A673 (cell line): ENCODE measurements around the gene HMGCLL1. TPM values are rescaled to one million over a fixed set of nuclear protein-coding genes. Genes with fewer than 3 reads are reported as not detected.

ENCODE experiments used
- BruUV-seq: library from RNA; stranded (reverse); fragments of 400-500 nt; replicated peaks from 2 replicates; lab custom pipeline; 2021; lab: Mats Ljungman, UMichigan
- CTCF ChIA-PET: fragments of 300-600 bp; sonication (Branson Sonifier 250); formaldehyde crosslinking; loops from one replicate; lab custom pipeline; 2022; ENCODE audit warnings: antibody characterized with exemption; lab: Charles Lee
- POLR2A ChIA-PET: fragments of 300-600 bp; sonication (Branson Sonifier 250); formaldehyde crosslinking; loops from one replicate; lab custom pipeline; 2022; ENCODE audit warnings: antibody characterized with exemption; ENCODE audit not compliant: low non-redundant PET; lab: Charles Lee
- DNase-seq: peaks from one replicate; pipeline ENCODE4 v3.0.0-alpha.2; 2015; ENCODE audit warnings: low spot score
- H3K27ac ChIP-seq: fragments of 200-600 bp; sonication (generic); 2 replicates; pipeline ENCODE4 v1.5.1; 2016; ENCODE audit warnings: mixed run types, low read depth, mild to moderate bottlenecking, mixed read lengths, antibody characterized with exemption, low read length; ENCODE audit not compliant: poor library complexity, severe bottlenecking
- H3K27me3 ChIP-seq: fragments of 200-600 bp; sonication (generic); replicated peaks from 2 replicates; pipeline ENCODE4 v1.6.1; 2017; ENCODE audit warnings: mixed run types, low read depth, mild to moderate bottlenecking, mixed read lengths, antibody characterized with exemption, low read length; ENCODE audit not compliant: insufficient read depth, poor library complexity
- H3K36me3 ChIP-seq: fragments of 200-600 bp; sonication (generic); 2 replicates; pipeline ENCODE4 v1.6.1; 2016; ENCODE audit warnings: mixed run types, mild to moderate bottlenecking, mixed read lengths, antibody characterized with exemption, low read length; ENCODE audit not compliant: insufficient read depth, poor library complexity, severe bottlenecking
- H3K4me1 ChIP-seq: fragments of 200-600 bp; sonication (generic); 2 replicates; pipeline ENCODE4 v1.6.1; 2017; ENCODE audit warnings: mixed run types, mild to moderate bottlenecking, mixed read lengths, antibody characterized with exemption, low read length; ENCODE audit not compliant: insufficient read depth, poor library complexity, severe bottlenecking
- H3K4me3 ChIP-seq: fragments of 200-600 bp; sonication (generic); 2 replicates; pipeline ENCODE4 v1.5.1; 2016; ENCODE audit warnings: low read depth, mixed run types, mild to moderate bottlenecking, mixed read lengths, low read length; ENCODE audit not compliant: poor library complexity, severe bottlenecking
- H3K9me3 ChIP-seq: fragments of 200-600 bp; sonication (generic); 2 replicates; pipeline ENCODE4 v1.6.1; 2016; ENCODE audit warnings: mixed run types, low read depth, mild to moderate bottlenecking, mixed read lengths, antibody characterized with exemption, low read length; ENCODE audit not compliant: poor library complexity, severe bottlenecking
- CTCF ChIP-seq: fragments of 300-800, 200-600 bp; sonication (generic); conservative IDR thresholded peaks from 2 replicates; pipeline ENCODE4 v1.5.1; 2017; ENCODE audit warnings: low read depth, mild to moderate bottlenecking, antibody characterized with exemption, low read length, moderate library complexity, mixed read lengths
- EZH2 ChIP-seq: fragments of 200-600 bp; sonication (generic); IDR thresholded peaks from 2 replicates; pipeline ENCODE4 v1.6.1; 2017; ENCODE audit warnings: borderline replicate concordance, low read depth, mild to moderate bottlenecking, mixed read lengths, antibody characterized with exemption, low read length; ENCODE audit not compliant: poor library complexity, severe bottlenecking
- intact Hi-C: fragments of 100-400 bp; cut with micrococcal nuclease; formaldehyde crosslinking; loops from one replicate; pipeline ENCODE4 v1.10.0; 2022; ENCODE audit not compliant: unreplicated experiment
- total RNA-seq: library from RNA; stranded (reverse); gene quantifications from 2 replicates; pipeline ENCODE4 v1.2.3, GENCODE V29; 2021

The HMGCLL1 gene
- total RNA-seq, 1 experiment from 2014 or later = not detected

DNA sequence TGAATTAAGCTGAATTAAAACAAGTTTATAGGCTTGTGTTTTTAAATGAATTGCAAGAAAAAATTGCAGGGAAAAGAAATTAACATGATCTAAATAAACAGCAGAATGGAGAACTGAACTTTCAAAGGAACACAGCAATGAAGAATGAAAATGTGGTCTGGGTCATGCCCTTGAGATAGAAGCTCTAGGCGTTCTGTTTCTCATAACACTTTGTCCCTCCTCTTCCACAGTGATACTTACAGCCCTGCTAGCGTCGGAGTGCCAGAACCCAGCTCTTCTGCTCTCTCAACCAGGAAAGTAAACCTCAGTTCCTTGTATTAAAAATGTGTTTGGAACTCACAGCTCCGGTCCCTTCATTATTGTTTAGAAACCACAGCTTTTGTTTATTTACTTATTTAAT lies 11.4 kb downstream of the HMGCLL1 start:
- BruUV-seq = no TSS peak
- ChIA-PET POLR2A (no interaction called here), CTCF (no interaction called here)
- Histone ChIP-seq H3K27ac (no peak overlapping the region), H3K27me3 (no peaks in the 10 kb centered on the region), H3K4me1 (no peaks in the 10 kb centered on the region), H3K9me3 (no peaks in the 10 kb centered on the region), H3K4me3 (no peak overlapping the region), H3K36me3 (no peaks in the 10 kb centered on the region)
- no peak for TF ChIP-seq EZH2
- no peak for TF ChIP-seq CTCF
- intact Hi-C loops = no loop called here
- DNase-seq = no peak

DNA sequence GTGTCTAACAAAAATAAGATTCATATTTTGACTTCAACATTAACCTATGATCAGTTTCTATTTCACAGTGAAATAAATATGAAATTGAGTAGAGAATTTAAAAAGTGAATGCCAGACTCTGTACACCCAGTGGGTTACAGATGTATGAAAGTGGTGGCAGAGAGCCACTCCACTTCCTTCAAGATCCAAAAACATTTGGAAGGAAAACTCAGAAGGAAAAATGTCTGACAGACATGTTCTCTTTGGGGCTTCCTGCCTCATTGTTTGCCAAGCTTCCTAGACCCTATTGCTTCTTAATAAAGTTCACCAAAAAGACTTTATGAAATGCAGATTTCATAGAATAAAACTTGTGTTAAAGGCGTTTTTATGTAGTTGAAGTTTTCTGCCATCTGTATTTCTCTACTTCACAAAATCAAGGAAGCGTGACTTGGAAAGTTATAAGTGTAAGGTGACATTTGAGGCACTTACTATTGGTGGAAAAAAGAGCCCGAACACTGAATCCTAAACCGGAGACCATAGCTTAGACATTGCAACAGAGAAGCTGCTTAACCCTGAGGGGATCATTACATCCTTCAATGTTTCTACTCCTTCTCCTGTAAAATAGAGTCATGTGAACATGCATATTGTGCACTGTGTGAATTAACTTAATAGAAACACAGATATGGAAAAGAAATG lies 12.8 kb downstream of the HMGCLL1 start:
- intact Hi-C loops = no loop called here
- H3K4me3 ChIP-seq = no peak overlapping the region
- ChIA-PET CTCF (no interaction called here), POLR2A (no interaction called here)
- no peaks in the 10 kb centered on the region for H3K36me3 ChIP-seq
- DNase-seq = no peak
- no TSS peak for BruUV-seq
- no peaks in the 10 kb centered on the region for H3K27me3 ChIP-seq
- H3K27ac ChIP-seq = no peak overlapping the region
- H3K4me1 ChIP-seq = no peaks in the 10 kb centered on the region
- no peaks in the 10 kb centered on the region for H3K9me3 ChIP-seq
- no peak for TF ChIP-seq CTCF

DNA sequence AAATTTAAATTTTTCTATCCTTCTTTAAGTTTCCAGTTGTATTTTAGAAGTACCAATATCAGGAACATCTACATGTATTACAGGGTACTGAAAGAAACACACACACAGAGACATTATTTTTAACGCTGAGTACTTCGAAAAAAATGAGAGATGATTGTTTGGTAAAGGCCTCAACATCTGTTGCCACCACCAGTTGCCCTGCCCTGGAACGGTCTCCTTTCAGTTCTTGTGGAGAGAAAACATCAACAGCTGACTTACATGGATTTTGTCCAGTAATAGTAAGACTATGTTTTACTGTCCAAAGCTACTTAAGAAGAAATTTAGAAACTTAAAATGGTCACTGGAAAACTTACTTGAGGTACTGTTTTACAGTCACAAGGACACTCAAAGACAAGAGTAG lies 16.7 kb downstream of the HMGCLL1 start:
- TF ChIP-seq CTCF (no peak), EZH2 (no peak)
- POLR2A ChIA-PET = no interaction called here
- Histone ChIP-seq H3K9me3 (no peaks in the 10 kb centered on the region), H3K4me1 (no peaks in the 10 kb centered on the region), H3K4me3 (no peak overlapping the region), H3K27ac (no peak overlapping the region), H3K27me3 (peaks cover 3% of the 10 kb centered on the region), H3K36me3 (no peaks in the 10 kb centered on the region)
- intact Hi-C loops = no loop called here
- no TSS peak for BruUV-seq
- CTCF ChIA-PET = no interaction called here
- no peak for DNase-seq
